ENCODE measurements around the gene MYO1D. TPM values are rescaled to one million over a fixed set of nuclear protein-coding genes. Genes with fewer than 3 reads are reported as not detected.
"Not testable (repeated sequence)": the region's sequence is repeated elsewhere in the genome, so short reads cannot be mapped to it uniquely, and the experiment has no call there.

The MYO1D gene
- total RNA-seq, 1 donor from 2014 or later = 12.1 TPM

DNA sequence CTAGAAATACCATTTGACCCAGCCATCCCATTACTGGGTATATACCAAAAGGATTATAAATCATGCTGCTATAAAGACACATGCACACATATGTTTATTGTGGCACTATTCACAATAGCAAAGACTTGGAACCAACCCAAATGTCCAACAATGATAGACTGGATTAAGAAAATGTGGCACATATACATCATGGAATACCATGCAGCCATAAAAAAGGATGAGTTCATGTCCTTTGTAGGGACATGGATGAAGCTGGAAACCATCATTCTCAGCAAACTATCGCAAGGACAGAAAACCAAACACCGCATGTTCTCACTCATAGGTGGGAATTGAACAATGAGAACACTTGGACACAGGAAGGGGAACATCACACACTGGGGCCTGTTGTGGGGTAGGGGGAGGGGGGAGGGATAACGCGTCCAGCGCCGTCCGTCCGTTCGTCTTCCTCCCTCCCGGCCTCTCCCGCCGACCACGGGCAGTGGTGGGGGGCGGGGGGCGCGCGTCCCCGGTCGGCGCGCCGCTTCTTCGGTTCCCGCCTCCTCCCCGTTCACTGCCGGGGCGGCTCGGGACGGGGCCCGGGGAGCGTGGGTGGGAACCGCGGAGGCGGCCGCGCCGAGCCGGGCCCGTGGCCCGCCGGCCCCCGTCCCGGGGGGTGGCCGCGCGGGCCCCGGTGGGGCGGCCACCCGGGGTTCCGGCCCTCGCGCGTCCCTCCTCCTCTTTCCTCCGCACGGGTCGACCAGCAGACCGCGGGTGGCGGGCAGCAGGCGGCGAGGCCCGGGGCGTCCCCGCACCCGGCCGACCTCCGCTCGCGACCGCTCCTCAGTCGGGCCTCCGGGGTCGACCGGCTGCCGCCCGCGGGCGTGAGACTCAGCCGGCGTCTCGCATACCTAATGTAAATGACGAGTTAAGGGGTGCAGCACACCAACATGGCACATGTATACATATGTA lies 54.7 kb downstream of the MYO1D start:
- H3K4me3 Mint-ChIP-seq; H3K4me1 Mint-ChIP-seq (ENCODE audit: low read depth); H3K9me3 Mint-ChIP-seq; DNase-seq (ENCODE audit: low spot score); H3K36me3 Mint-ChIP-seq (ENCODE audit: low read depth); H3K27ac Mint-ChIP-seq; intact Hi-C loops (cut with micrococcal nuclease): not testable (repeated sequence)
- peaks cover 25% of the 10 kb centered on the region for H3K27me3 Mint-ChIP-seq (ENCODE audit: insufficient read depth)

DNA sequence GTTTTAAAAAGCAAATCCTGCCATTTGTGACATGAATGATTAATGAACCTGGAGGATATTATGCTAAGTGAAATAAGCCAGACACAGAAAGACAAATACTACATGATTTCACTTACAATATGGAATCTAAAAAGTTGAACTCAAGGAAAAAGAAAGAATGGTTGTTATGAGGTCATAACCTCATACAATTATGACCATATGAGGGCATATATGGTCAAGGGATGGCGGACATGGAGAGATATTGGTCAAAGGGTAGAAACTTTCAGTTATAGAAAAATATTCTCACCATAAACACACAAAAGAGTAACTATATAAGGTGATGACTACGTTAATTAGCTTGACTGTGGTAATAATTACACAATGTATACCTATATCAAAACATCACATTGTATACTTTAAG lies 56.5 kb downstream of the MYO1D start:
- intact Hi-C loops (cut with micrococcal nuclease) = no loop called here
- Mint-ChIP-seq H3K4me1 (ENCODE audit: low read depth) (no peaks in the 10 kb centered on the region), H3K27ac (no peak overlapping the region), H3K36me3 (ENCODE audit: low read depth) (no peaks in the 10 kb centered on the region), H3K9me3 (no peaks in the 10 kb centered on the region), H3K27me3 (ENCODE audit: insufficient read depth) (peaks cover 20% of the 10 kb centered on the region), H3K4me3 (no peak overlapping the region)
- no peak for DNase-seq (ENCODE audit: low spot score)

GRCh38 chr17:32819787-32820186 lies 57.1 kb downstream of the MYO1D start:
- H3K4me1 Mint-ChIP-seq (ENCODE audit: low read depth) = no peaks in the 10 kb centered on the region
- DNase-seq (ENCODE audit: low spot score) = no peak
- no peaks in the 10 kb centered on the region for H3K9me3 Mint-ChIP-seq
- peaks cover 20% of the 10 kb centered on the region for H3K27me3 Mint-ChIP-seq (ENCODE audit: insufficient read depth)
- H3K36me3 Mint-ChIP-seq (ENCODE audit: low read depth) = no peaks in the 10 kb centered on the region
- intact Hi-C loops (cut with micrococcal nuclease) = no loop called here
- H3K27ac Mint-ChIP-seq = no peak overlapping the region
- H3K4me3 Mint-ChIP-seq = no peak overlapping the region

- no peaks in the 10 kb centered on the region for H3K36me3 Mint-ChIP-seq (ENCODE audit: low read depth)
- H3K9me3 Mint-ChIP-seq = no peaks in the 10 kb centered on the region
- no peaks in the 10 kb centered on the region for H3K4me1 Mint-ChIP-seq (ENCODE audit: low read depth)
- intact Hi-C loops (cut with micrococcal nuclease) = no loop called here
- no peak for DNase-seq (ENCODE audit: low spot score)
- no peak overlapping the region for H3K4me3 Mint-ChIP-seq
- peaks cover 16% of the 10 kb centered on the region for H3K27me3 Mint-ChIP-seq (ENCODE audit: insufficient read depth)
- no peak overlapping the region for H3K27ac Mint-ChIP-seq
Observed at GRCh38 chr17:32819035-32819434, 57.9 kb downstream of the MYO1D start.

- no peaks in the 10 kb centered on the region for H3K36me3 Mint-ChIP-seq (ENCODE audit: low read depth)
- no peaks in the 10 kb centered on the region for H3K4me1 Mint-ChIP-seq (ENCODE audit: low read depth)
- peaks cover 8% of the 10 kb centered on the region for H3K27me3 Mint-ChIP-seq (ENCODE audit: insufficient read depth)
- intact Hi-C loops (cut with micrococcal nuclease) = no loop called here
- H3K9me3 Mint-ChIP-seq = no peaks in the 10 kb centered on the region
- no peak overlapping the region for H3K4me3 Mint-ChIP-seq
- no peak for DNase-seq (ENCODE audit: low spot score)
- no peak overlapping the region for H3K27ac Mint-ChIP-seq
Observed at GRCh38 chr17:32815460-32815859, 61.5 kb downstream of the MYO1D start.

- Mint-ChIP-seq H3K27me3 (ENCODE audit: insufficient read depth) (peaks cover 8% of the 10 kb centered on the region), H3K4me3 (no peak overlapping the region), H3K27ac (no peak overlapping the region), H3K36me3 (ENCODE audit: low read depth) (no peaks in the 10 kb centered on the region), H3K4me1 (ENCODE audit: low read depth) (peaks cover 4% of the 10 kb centered on the region), H3K9me3 (no peaks in the 10 kb centered on the region)
- no peak for DNase-seq (ENCODE audit: low spot score)
- intact Hi-C loops (cut with micrococcal nuclease) = no loop called here
Observed at GRCh38 chr17:32814836-32815235, 62.1 kb downstream of the MYO1D start.

- Mint-ChIP-seq H3K4me1 (ENCODE audit: low read depth) (peaks cover 7% of the 10 kb centered on the region), H3K36me3 (ENCODE audit: low read depth) (no peaks in the 10 kb centered on the region), H3K4me3 (no peak overlapping the region), H3K27me3 (ENCODE audit: insufficient read depth) (peaks cover 8% of the 10 kb centered on the region), H3K27ac (no peak overlapping the region), H3K9me3 (no peaks in the 10 kb centered on the region)
- no peak for DNase-seq (ENCODE audit: low spot score)
- intact Hi-C loops (cut with micrococcal nuclease) = no loop called here
Observed at GRCh38 chr17:32813021-32813420, 63.9 kb downstream of the MYO1D start.

GRCh38 chr17:32810690-32811089 lies 66.2 kb downstream of the MYO1D start:
- no peaks in the 10 kb centered on the region for H3K36me3 Mint-ChIP-seq (ENCODE audit: low read depth)
- no peak overlapping the region for H3K27ac Mint-ChIP-seq
- intact Hi-C loops (cut with micrococcal nuclease) = no loop called here
- peaks cover 7% of the 10 kb centered on the region for H3K4me1 Mint-ChIP-seq (ENCODE audit: low read depth)
- H3K9me3 Mint-ChIP-seq = no peaks in the 10 kb centered on the region
- no peak for DNase-seq (ENCODE audit: low spot score)
- H3K4me3 Mint-ChIP-seq = no peak overlapping the region
- peaks cover 8% of the 10 kb centered on the region for H3K27me3 Mint-ChIP-seq (ENCODE audit: insufficient read depth)

GRCh38 chr17:32807577-32807976 lies 69.3 kb downstream of the MYO1D start:
- H3K27ac Mint-ChIP-seq = no peak overlapping the region
- no peak for DNase-seq (ENCODE audit: low spot score)
- peaks cover 7% of the 10 kb centered on the region for H3K4me1 Mint-ChIP-seq (ENCODE audit: low read depth)
- intact Hi-C loops (cut with micrococcal nuclease) = no loop called here
- no peak overlapping the region for H3K4me3 Mint-ChIP-seq
- H3K9me3 Mint-ChIP-seq = no peaks in the 10 kb centered on the region
- no peaks in the 10 kb centered on the region for H3K36me3 Mint-ChIP-seq (ENCODE audit: low read depth)
- H3K27me3 Mint-ChIP-seq (ENCODE audit: insufficient read depth) = peaks cover 4% of the 10 kb centered on the region

DNA sequence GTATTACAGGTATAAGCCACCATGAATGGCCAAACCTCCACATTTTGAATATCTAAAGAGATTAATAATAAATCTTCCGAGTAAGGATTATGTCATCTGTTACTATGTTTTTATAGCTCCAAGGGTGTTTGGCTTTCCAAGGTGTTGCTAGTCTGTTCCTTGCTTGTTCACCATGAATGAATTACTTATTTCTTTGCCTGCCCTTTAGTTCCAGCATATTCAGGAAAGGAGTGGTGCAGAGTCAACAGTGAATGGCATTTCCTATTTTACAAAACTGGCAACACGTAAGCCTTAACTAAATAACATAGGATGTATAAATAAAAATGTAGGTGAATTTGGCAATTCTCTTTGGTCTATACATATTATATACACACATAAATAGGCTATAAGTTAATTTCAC lies 70.3 kb downstream of the MYO1D start:
- Mint-ChIP-seq H3K27ac (no peak overlapping the region), H3K4me3 (no peak overlapping the region), H3K27me3 (ENCODE audit: insufficient read depth) (peaks cover 3% of the 10 kb centered on the region), H3K4me1 (ENCODE audit: low read depth) (peaks cover 7% of the 10 kb centered on the region), H3K9me3 (no peaks in the 10 kb centered on the region), H3K36me3 (ENCODE audit: low read depth) (no peaks in the 10 kb centered on the region)
- no peak for DNase-seq (ENCODE audit: low spot score)
- intact Hi-C loops (cut with micrococcal nuclease) = no loop called here

DNA sequence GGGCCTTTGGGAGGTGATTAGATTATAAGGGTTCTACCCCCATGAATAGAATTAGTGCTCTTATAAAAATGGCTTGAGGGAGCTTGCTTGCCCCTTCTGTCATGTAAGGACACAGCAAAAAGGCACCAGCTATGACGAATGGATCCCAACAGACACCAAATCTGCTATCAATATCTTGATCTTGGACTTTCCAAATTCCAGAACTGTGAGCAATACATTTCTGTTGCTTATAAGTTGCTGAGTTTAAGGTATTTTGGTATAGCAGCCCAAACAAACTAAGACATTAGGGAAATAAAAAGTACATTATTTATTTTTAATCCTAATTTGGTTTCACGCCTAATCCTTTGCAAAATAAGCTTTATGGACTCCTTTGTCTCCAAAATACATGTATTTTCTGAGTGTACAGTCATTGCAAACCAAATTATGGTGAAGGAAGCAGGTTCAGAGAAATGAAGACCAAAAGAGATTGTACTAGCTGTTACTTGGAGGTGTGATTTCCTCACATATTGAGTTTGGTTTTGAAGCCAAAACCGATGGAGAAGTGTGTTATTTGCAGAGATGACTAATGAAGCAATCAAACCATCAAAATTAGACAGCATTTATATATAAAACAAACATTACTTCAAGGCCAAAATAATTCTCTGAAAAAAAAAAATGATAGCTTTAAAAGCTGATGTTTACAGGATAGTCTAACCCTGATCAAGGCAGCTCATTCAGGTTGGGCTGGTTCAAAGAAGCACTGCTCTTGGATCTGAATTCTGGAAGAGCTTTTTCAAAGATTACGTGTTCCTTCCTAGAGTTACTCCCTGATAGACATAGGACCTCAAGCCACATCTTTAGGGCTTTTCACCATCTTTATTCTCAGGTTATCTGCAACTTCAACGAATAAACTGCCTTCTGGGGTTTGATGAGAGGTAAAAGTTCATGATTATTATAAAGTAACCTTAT lies 71.6 kb downstream of the MYO1D start:
- H3K9me3 Mint-ChIP-seq = no peaks in the 10 kb centered on the region
- H3K4me3 Mint-ChIP-seq = no peak overlapping the region
- H3K36me3 Mint-ChIP-seq (ENCODE audit: low read depth) = no peaks in the 10 kb centered on the region
- H3K27ac Mint-ChIP-seq = no peak overlapping the region
- no peak for DNase-seq (ENCODE audit: low spot score)
- H3K4me1 Mint-ChIP-seq (ENCODE audit: low read depth) = peaks cover 7% of the 10 kb centered on the region
- H3K27me3 Mint-ChIP-seq (ENCODE audit: insufficient read depth) = peaks cover 4% of the 10 kb centered on the region
- intact Hi-C loops (cut with micrococcal nuclease) = no loop called here

GRCh38 chr17:32803544-32803943 lies 73.4 kb downstream of the MYO1D start:
- DNase-seq (ENCODE audit: low spot score) = no peak
- intact Hi-C loops (cut with micrococcal nuclease) = no loop called here
- no peak overlapping the region for H3K4me3 Mint-ChIP-seq
- H3K27me3 Mint-ChIP-seq (ENCODE audit: insufficient read depth) = peaks cover 19% of the 10 kb centered on the region
- no peaks in the 10 kb centered on the region for H3K4me1 Mint-ChIP-seq (ENCODE audit: low read depth)
- no peaks in the 10 kb centered on the region for H3K36me3 Mint-ChIP-seq (ENCODE audit: low read depth)
- no peaks in the 10 kb centered on the region for H3K9me3 Mint-ChIP-seq
- H3K27ac Mint-ChIP-seq = no peak overlapping the region

DNA sequence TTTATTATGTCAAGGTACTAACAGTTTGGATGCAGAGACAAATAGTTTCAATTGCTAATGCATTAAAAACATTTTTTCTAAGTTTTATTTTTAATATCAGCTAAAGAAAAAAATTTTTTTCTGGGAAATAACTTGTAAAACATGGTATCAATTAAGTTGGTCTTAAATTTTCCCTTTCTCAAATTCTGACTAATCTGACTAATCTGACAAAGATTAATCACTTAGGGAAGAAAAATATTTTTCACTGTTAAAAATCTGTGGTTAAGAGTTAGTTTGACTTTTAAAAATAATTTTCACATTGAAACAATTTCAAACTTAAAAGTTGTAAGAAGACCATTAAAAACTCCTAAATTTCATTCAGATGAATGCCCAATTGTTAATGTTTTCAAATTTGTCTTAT lies 74.6 kb downstream of the MYO1D start:
- Mint-ChIP-seq H3K27me3 (ENCODE audit: insufficient read depth) (peaks cover 24% of the 10 kb centered on the region), H3K27ac (no peak overlapping the region), H3K9me3 (no peaks in the 10 kb centered on the region), H3K4me1 (ENCODE audit: low read depth) (no peaks in the 10 kb centered on the region), H3K4me3 (no peak overlapping the region), H3K36me3 (ENCODE audit: low read depth) (no peaks in the 10 kb centered on the region)
- intact Hi-C loops (cut with micrococcal nuclease) = no loop called here
- no peak for DNase-seq (ENCODE audit: low spot score)

All from activated T-helper 1 cell treated with anti-CD3 and anti-CD28 coated beads, Interleukin-12 subunit alpha, Interleukin-12 subunit beta, Interleukin-2, Interleukin-4 antibody, amounts not matched to agents 30 ng/mL and 10 ng/mL and 1 ng/mL, durations not matched to agents 14 hours and 24 hours and 36 hours (primary cell).